GM23248 (cell line): ENCODE data around the gene SRRM4. TPM values are rescaled to one million over a fixed set of nuclear protein-coding genes. Genes with fewer than 3 reads are reported as not detected.

Experiments used
- DNase-seq: peaks from one replicate; pipeline ENCODE4 v3.0.0-alpha.2; 2015
- H2AFZ ChIP-seq: fragments of 200-600 bp; sonication (generic); 2 replicates; pipeline ENCODE4 v1.6.1; 2016; ENCODE audit warnings: antibody characterized with exemption
- H3F3A ChIP-seq: fragments of 200-600 bp; sonication (generic); 2 replicates; pipeline ENCODE4 v1.6.1; 2016; ENCODE audit warnings: mild to moderate bottlenecking, antibody characterized with exemption, mixed run types; ENCODE audit not compliant: insufficient read depth
- H3K27ac ChIP-seq: fragments of 200-600 bp; sonication (generic); 2 replicates; pipeline ENCODE4 v1.5.1; 2016; ENCODE audit warnings: mild to moderate bottlenecking
- H3K27me3 ChIP-seq: fragments of 200-600 bp; sonication (generic); replicated peaks from 2 replicates; pipeline ENCODE4 v1.6.1; 2016; ENCODE audit warnings: mild to moderate bottlenecking; ENCODE audit not compliant: insufficient read depth
- H3K36me3 ChIP-seq: fragments of 200-600 bp; sonication (generic); 2 replicates; pipeline ENCODE4 v1.6.1; 2016; ENCODE audit warnings: low read depth, mild to moderate bottlenecking
- H3K4me1 ChIP-seq: fragments of 200-600 bp; sonication (generic); 2 replicates; pipeline ENCODE4 v1.6.1; 2016; ENCODE audit warnings: mild to moderate bottlenecking; ENCODE audit not compliant: insufficient read depth
- H3K4me2 ChIP-seq: fragments of 200-600 bp; sonication (generic); one replicate; pipeline ENCODE4 v1.6.1; 2016; ENCODE audit warnings: mild to moderate bottlenecking; ENCODE audit not compliant: unreplicated experiment
- H3K4me3 ChIP-seq: fragments of 200-600 bp; sonication (generic); 2 replicates; pipeline ENCODE4 v1.5.1; 2016; ENCODE audit warnings: mild to moderate bottlenecking
- H3K79me2 ChIP-seq: fragments of 200-600 bp; sonication (generic); 2 replicates; pipeline ENCODE4 v1.6.1; 2016; ENCODE audit warnings: mild to moderate bottlenecking; ENCODE audit not compliant: insufficient read depth
- H3K9ac ChIP-seq: fragments of 200-600 bp; sonication (generic); 2 replicates; pipeline ENCODE4 v1.6.1; 2016; ENCODE audit warnings: mild to moderate bottlenecking
- H3K9me2 ChIP-seq: fragments of 200-600 bp; sonication (generic); 2 replicates; pipeline ENCODE4 v1.6.1; 2016; ENCODE audit warnings: mixed run types, mild to moderate bottlenecking, moderate library complexity; ENCODE audit not compliant: insufficient read depth
- H3K9me3 ChIP-seq: fragments of 200-600 bp; sonication (generic); one replicate; pipeline ENCODE4 v1.6.1; 2017; ENCODE audit warnings: low read depth
- H4K20me1 ChIP-seq: fragments of 200-600 bp; sonication (generic); 2 replicates; pipeline ENCODE4 v1.6.0; 2016; ENCODE audit not compliant: insufficient read depth
- EZH2 ChIP-seq: fragments of 200-600 bp; sonication (generic); IDR thresholded peaks from 2 replicates; pipeline ENCODE4 v1.6.1; 2018; ENCODE audit warnings: antibody characterized with exemption, mild to moderate bottlenecking; ENCODE audit not compliant: insufficient read depth, poor library complexity, severe bottlenecking
- EZH2phosphoT487 ChIP-seq: fragments of 200-600 bp; sonication (generic); IDR thresholded peaks from 2 replicates; pipeline ENCODE4 v1.6.1; 2018; ENCODE audit warnings: antibody characterized with exemption, moderate library complexity, mild to moderate bottlenecking, low read depth; ENCODE audit not compliant: insufficient read depth
- WGBS, 2 experiments: methylation state at CpG; one replicate each; pipeline ENCODE4 v1.1.6; 2015 to 2017; ENCODE audit warnings: low lambda C conversion rate in 2 of 2, low coverage in 1 of 2; ENCODE audit errors: missing lambda C conversion rate in 2 of 2; 5-methylcytosine and 5-hydroxymethylcytosine counted together
- in situ Hi-C: fragments of 300-500 bp; cut with MboI; formaldehyde crosslinking; loops from 2 replicates; pipeline ENCODE4 v1.15.0; 2020
- polyA plus RNA-seq: library from polyadenylated mRNA; unstranded; fragments of >200 nt; fragmentation: Nextera tagmentation; extraction: Ambion mirVana; gene quantifications from 2 replicates; pipeline ENCODE4 v1.2.1, GENCODE V29; 2016
- total RNA-seq: library from RNA; depleted of rRNA; stranded (reverse); fragments of >200 nt; shearing (Covaris generic); gene quantifications from 2 replicates; pipeline ENCODE4 v1.2.3, GENCODE V29; 2014

The SRRM4 gene
- total and polyA plus RNA-seq, 2 experiments from 2014 or later = not detected

DNA sequence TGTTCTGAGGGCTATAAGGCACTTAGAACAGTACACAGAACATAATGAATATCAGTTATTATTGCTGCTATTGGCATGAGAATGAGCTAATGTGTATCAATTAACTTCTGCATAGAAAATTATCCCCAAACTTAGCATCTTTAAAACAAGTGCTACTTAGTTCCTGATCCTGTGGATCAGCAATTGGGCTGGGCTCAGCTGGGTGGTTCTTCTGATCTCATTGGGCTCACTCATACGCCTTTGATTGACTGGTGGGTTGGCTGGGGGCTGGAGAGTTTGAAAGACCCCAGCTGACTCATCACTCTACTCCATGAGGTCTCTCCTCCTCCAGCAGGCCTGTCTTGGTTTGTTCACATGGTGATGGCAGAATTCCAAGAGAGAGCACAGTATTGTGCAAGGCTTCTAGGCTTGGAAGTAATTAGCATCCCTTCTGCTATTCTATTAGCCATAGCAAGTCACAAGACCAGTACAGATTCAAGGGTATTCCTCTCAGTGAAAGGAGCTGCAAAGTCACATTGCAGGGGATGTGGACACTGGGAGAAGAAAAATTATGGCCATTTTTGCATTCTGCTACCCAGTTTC is 170.2 kb downstream of the SRRM4 start:
- no peaks in the 10 kb centered on the region for H4K20me1 ChIP-seq
- 57 to 61% methylated on average over 1 of the region's 1 CpG for WGBS, 2 experiments
- DNase-seq = no peak
- no peaks in the 10 kb centered on the region for H3K79me2 ChIP-seq
- in situ Hi-C loops = no loop called here
- TF ChIP-seq EZH2 = no peak
- TF ChIP-seq EZH2phosphoT487 = no peak
- no peak overlapping the region for H3K4me2 ChIP-seq
- H3K9me3 ChIP-seq = no peaks in the 10 kb centered on the region
- H3F3A ChIP-seq = no peaks in the 10 kb centered on the region
- no peaks in the 10 kb centered on the region for H3K36me3 ChIP-seq
- H2AFZ ChIP-seq = no peak overlapping the region
- no peak overlapping the region for H3K27ac ChIP-seq
- H3K4me3 ChIP-seq = no peak overlapping the region
- H3K9ac ChIP-seq = no peak overlapping the region
- no peaks in the 10 kb centered on the region for H3K27me3 ChIP-seq
- H3K4me1 ChIP-seq = no peaks in the 10 kb centered on the region
- H3K9me2 ChIP-seq = no peaks in the 10 kb centered on the region

DNA sequence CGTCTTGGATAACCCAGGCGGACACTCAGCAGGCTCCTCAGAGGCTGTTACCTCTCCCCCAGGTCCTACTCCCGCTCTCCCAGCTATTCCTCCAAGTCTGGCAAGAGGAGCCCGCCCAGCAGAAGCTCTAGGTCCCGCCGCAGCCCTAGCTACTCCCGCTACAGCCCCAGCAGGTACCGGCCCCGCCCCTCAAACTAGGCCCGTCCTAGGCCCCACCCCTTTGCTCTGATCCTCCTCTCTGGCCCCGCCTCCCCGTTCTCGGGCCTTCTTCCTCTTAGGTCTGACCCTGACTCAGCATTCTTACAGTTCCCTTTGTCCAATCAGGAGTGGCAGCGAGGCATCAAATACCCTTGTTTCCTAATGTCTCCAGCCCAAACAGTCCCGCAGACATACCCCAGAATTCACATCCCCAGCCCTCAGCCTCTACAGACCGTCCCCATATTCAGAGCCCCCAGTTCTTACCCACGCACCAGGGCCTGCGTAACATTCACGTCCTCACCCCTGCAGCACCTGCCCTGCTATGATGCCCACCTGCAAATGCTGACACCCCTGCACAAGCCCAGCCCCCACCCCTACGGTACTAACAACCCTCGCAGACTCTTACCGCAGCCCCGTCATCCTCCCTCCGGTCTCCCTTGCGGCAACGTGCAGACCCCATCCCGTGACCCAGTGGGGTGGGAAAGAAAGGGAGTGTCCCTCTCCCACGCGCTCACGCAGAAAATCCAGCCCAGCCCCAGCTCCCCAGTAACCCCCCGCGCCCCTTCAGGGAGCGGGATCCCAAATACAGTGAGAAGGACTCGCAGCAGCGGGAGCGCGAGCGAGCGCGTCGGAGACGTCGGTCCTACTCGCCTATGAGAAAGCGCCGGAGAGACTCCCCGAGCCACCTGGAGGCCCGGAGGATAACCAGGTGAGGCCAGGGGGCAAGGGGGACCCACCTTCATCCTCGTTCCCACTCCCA is 172.4 kb downstream of the SRRM4 start:
- Histone ChIP-seq H3F3A (no peaks in the 10 kb centered on the region), H3K79me2 (no peaks in the 10 kb centered on the region), H3K4me2 (peak overlapping the region; percentile 53), H3K27ac (no peak overlapping the region), H3K9ac (no peak overlapping the region), H3K4me3 (peak overlapping the region; percentile 29; the same call in 1 of the 2 replicates), H3K9me3 (no peaks in the 10 kb centered on the region), H3K4me1 (no peaks in the 10 kb centered on the region), H2AFZ (peak overlapping the region; percentile 66), H3K27me3 (no peaks in the 10 kb centered on the region), H3K36me3 (no peaks in the 10 kb centered on the region), H4K20me1 (no peaks in the 10 kb centered on the region), H3K9me2 (no peaks in the 10 kb centered on the region)
- in situ Hi-C loops = no loop called here
- DNase-seq = peak; percentile 68
- no peak for TF ChIP-seq EZH2phosphoT487
- 8 to 11% methylated on average over 38 to 49 of the region's 49 CpGs for WGBS, 2 experiments

DNA sequence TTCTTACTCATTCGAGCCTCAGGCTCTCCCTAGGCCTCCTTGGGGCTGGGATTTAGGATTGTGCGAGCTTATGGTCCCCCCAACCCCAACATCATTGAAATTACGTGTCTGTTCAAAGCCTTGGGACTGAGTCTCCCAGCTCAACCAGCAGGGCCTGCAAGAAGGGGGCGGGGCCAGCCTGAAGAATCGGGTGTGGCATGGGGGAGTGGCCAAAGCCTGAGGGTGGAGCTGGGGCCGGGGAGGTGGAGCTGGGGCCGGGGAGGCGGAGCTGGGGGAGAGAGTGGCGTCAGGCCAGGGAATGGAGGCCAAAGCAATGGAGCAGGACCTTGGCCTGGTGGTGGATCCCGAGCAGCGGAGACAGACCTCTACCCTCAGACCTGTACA is 173.1 kb downstream of the SRRM4 start:
- no peaks in the 10 kb centered on the region for H3K4me1 ChIP-seq
- H3K9me3 ChIP-seq = no peaks in the 10 kb centered on the region
- no peaks in the 10 kb centered on the region for H4K20me1 ChIP-seq
- H3K4me2 ChIP-seq = no peak overlapping the region
- no peak overlapping the region for H3K27ac ChIP-seq
- in situ Hi-C loops = no loop called here
- H3K4me3 ChIP-seq = no peak overlapping the region
- peak; percentile 27 for DNase-seq
- H3F3A ChIP-seq = no peaks in the 10 kb centered on the region
- H3K79me2 ChIP-seq = no peaks in the 10 kb centered on the region
- TF ChIP-seq EZH2 (no peak), EZH2phosphoT487 (no peak)
- no peaks in the 10 kb centered on the region for H3K36me3 ChIP-seq
- no peak overlapping the region for H3K9ac ChIP-seq
- WGBS, 2 experiments = 35 to 51% methylated on average over 9 to 11 of the region's 11 CpGs
- H3K27me3 ChIP-seq = no peaks in the 10 kb centered on the region
- H2AFZ ChIP-seq = peak overlapping the region; percentile 66
- no peaks in the 10 kb centered on the region for H3K9me2 ChIP-seq

DNA sequence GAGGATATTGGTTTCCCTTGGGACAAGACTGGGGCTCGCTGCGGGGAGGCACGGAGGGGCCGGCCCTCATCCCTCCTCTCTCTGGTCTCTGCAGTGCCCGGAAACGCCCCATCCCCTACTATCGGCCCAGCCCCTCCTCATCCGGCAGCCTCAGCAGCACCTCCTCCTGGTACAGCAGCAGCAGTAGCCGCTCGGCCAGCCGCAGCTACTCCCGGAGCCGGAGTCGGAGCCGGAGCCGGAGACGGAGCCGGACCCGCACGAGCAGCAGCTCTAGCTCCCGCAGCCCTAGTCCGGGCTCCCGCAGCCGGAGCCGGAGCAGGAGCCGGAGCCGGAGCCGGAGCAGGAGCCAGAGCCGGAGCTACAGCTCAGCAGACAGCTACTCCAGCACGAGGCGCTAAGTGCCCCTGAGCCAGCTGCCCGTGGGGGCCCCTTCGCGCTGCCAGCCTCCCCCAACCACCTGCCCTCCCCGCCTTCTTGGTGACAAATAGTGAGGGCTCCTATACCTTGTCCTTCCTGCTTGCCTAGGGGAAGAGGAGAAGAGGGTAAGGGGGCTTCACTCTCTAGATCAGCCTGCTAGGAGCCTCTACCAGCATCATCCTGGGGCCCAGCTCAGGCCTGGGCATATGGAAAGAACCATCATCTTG is 175.2 kb downstream of the SRRM4 start:
- Histone ChIP-seq H3K9ac (no peak overlapping the region), H3K4me2 (no peak overlapping the region), H3K4me1 (no peaks in the 10 kb centered on the region), H3K9me2 (no peaks in the 10 kb centered on the region), H4K20me1 (no peaks in the 10 kb centered on the region), H3K27me3 (no peaks in the 10 kb centered on the region), H3K79me2 (no peaks in the 10 kb centered on the region), H2AFZ (no peak overlapping the region), H3K9me3 (no peaks in the 10 kb centered on the region), H3K36me3 (no peaks in the 10 kb centered on the region), H3K27ac (no peak overlapping the region), H3K4me3 (no peak overlapping the region), H3F3A (no peaks in the 10 kb centered on the region)
- 75 to 80% methylated on average over 28 to 35 of the region's 35 CpGs for whole genome bisulfite sequencing, 2 experiments
- in situ Hi-C loops = no loop called here
- TF ChIP-seq EZH2phosphoT487 (no peak), EZH2 (no peak)
- DNase-seq = no peak
